Esophagus muscularis mucosa (tissue), 4 donors: Measurements from ENCODE around the gene ZBTB34.

Experiments used
- CTCF ChIP-seq, 3 experiments: fragments of 200-600 bp in 2 of 3; fragments of 450-650 bp in 1 of 3; sonication (generic) in 2 of 3; IDR thresholded peaks; one replicate each; pipeline ENCODE4 v1.5.1; 2017 to 2019; ENCODE audit warnings: antibody characterized with exemption in 3 of 3, mild to moderate bottlenecking in 2 of 3, moderate library complexity in 1 of 3
- EP300 ChIP-seq: sonication (generic); formaldehyde crosslinking; IDR thresholded peaks from one replicate; pipeline ENCODE4 v1.6.1; 2017; ENCODE audit warnings: antibody characterized with exemption
- POLR2A ChIP-seq: fragments of 450-650 bp; IDR thresholded peaks from one replicate; pipeline ENCODE4 v1.6.1; 2017; ENCODE audit warnings: antibody characterized with exemption, moderate library complexity, mild to moderate bottlenecking, low read depth

- TF ChIP-seq EP300: no peak
- TF ChIP-seq CTCF (IDR thresholded peaks at IDR 0.05): no peak
- no peak for TF ChIP-seq POLR2A
Measured at GRCh38 chr9:126886034-126886822, 25.8 kb downstream of the ZBTB34 start.
